ENCODE results near the gene ASTN2.

ASTN2 gene

DNA sequence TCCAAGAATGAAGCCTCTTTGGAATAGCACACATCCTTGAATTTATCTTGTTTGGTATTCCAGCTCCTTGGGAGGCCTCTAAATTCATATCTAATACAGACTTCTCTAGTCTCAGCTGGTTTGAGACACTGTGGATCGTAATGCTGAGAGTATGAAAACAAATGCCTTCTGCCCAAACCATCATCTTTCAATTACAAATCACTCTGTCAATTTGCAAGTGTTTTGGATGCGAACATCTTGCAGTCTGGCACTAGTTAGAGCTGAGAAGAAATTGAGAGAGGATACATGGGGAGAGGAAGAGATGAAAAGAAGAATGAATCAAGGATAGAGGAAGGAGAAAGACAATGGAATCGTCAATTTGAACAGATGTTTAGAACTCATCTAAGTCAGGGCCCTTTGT lies 342.6 kb downstream of the ASTN2 start:
- no peak for TF ChIP-seq GATA2 (IDR thresholded peaks at IDR 0.05; ENCODE audit: low read depth, low read length)

DNA sequence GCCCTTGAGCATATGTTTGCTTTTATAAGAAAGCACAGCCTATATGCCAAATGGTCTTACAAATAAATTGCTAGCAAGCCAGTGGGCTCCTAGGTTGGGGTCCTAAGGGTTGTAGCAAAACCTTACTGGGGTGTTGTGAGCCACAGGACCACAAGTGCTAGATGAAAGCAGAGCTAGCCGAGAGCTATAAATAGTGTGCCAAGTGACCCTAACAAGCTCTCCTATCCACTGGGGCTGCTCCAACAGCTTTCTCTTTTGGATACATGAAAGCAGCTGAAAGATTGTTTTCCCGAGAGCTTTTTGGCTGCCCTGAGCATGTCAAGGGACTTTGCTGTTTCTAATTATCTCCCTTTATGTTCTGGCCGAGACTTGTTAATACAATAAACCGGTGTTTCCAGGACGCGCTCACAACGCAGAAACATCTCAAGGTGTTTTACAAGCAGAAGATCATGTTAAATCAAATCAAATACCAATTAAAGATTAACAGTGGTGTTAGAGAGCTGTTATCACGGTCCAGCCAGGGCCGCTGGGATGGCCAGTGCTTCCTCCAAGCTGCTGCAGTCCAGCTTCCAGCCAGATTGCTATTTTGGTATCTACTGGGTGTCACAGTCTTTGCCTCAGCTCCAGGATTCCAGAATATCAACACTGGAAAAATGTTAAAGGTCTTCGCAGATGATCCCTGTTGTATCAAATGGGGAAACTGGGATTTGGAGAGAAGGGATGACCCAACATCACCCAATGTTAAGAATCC lies 351.0 kb downstream of the ASTN2 start:
- TF ChIP-seq GATA3 (IDR thresholded peaks at IDR 0.05; ENCODE audit: low read depth, low read length) (no peak), GATA2 (IDR thresholded peaks at IDR 0.05; ENCODE audit: low read depth, low read length) (no peak)

- TF ChIP-seq GATA3 (IDR thresholded peaks at IDR 0.05; ENCODE audit: low read depth, low read length) (no peak), GATA2 (IDR thresholded peaks at IDR 0.05; ENCODE audit: low read depth, low read length) (no peak)
These were observed 353.9 kb downstream of the ASTN2 start for GRCh38 chr9:117060963-117061362.

DNA sequence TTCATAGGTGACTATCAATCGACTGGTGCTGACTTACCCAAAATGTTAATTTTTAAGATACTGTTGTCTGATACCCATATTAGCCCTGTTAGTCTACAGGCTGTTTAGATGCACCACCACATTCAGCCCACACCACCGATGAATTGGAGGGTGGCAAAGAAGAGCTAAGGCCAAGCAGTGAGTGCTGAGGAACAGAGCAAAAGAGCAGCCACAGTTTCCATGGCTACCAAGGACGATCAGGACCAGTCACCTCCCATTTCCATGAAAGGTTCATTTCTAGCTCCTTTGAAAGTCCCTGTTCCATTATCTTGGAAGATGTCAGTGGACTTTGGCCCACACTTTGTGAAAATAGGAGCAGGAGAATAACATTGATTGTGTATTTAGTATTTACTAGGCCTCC lies 364.9 kb downstream of the ASTN2 start:
- TF ChIP-seq GATA3 (IDR thresholded peaks at IDR 0.05; ENCODE audit: low read depth, low read length) (no peak), GATA2 (IDR thresholded peaks at IDR 0.05; ENCODE audit: low read depth, low read length) (no peak)

- TF ChIP-seq GATA3 (IDR thresholded peaks at IDR 0.05; ENCODE audit: low read depth, low read length) (no peak), GATA2 (IDR thresholded peaks at IDR 0.05; ENCODE audit: low read depth, low read length) (no peak)
These were observed 368.1 kb downstream of the ASTN2 start for GRCh38 chr9:117046666-117047327.

- TF ChIP-seq GATA2 (IDR thresholded peaks at IDR 0.05; ENCODE audit: low read depth, low read length), result no peak
- TF ChIP-seq GATA3 (IDR thresholded peaks at IDR 0.05; ENCODE audit: low read depth, low read length), result no peak
These were observed 370.6 kb downstream of the ASTN2 start for GRCh38 chr9:117044241-117044640.

- no peak for TF ChIP-seq GATA2 (IDR thresholded peaks at IDR 0.05; ENCODE audit: low read depth, low read length)
- no peak for TF ChIP-seq GATA3 (IDR thresholded peaks at IDR 0.05; ENCODE audit: low read depth, low read length)
These were observed 371.7 kb downstream of the ASTN2 start for GRCh38 chr9:117043159-117043558.

GRCh38 chr9:117035546-117035945 lies 379.3 kb downstream of the ASTN2 start:
- TF ChIP-seq GATA2 (IDR thresholded peaks at IDR 0.05; ENCODE audit: low read depth, low read length) (no peak), GATA3 (IDR thresholded peaks at IDR 0.05; ENCODE audit: low read depth, low read length) (no peak)

GRCh38 chr9:117034866-117035265 lies 380.0 kb downstream of the ASTN2 start:
- no peak for TF ChIP-seq GATA3 (IDR thresholded peaks at IDR 0.05; ENCODE audit: low read depth, low read length)
- no peak for TF ChIP-seq GATA2 (IDR thresholded peaks at IDR 0.05; ENCODE audit: low read depth, low read length)

- TF ChIP-seq GATA2 (IDR thresholded peaks at IDR 0.05; ENCODE audit: low read depth, low read length) (no peak), GATA3 (IDR thresholded peaks at IDR 0.05; ENCODE audit: low read depth, low read length) (no peak)
These were observed 384.5 kb downstream of the ASTN2 start for GRCh38 chr9:117030254-117030768.

- TF ChIP-seq GATA2 (IDR thresholded peaks at IDR 0.05; ENCODE audit: low read depth, low read length), result no peak
- no peak for TF ChIP-seq GATA3 (IDR thresholded peaks at IDR 0.05; ENCODE audit: low read depth, low read length)
These were observed 385.5 kb downstream of the ASTN2 start for GRCh38 chr9:117029341-117029740.

DNA sequence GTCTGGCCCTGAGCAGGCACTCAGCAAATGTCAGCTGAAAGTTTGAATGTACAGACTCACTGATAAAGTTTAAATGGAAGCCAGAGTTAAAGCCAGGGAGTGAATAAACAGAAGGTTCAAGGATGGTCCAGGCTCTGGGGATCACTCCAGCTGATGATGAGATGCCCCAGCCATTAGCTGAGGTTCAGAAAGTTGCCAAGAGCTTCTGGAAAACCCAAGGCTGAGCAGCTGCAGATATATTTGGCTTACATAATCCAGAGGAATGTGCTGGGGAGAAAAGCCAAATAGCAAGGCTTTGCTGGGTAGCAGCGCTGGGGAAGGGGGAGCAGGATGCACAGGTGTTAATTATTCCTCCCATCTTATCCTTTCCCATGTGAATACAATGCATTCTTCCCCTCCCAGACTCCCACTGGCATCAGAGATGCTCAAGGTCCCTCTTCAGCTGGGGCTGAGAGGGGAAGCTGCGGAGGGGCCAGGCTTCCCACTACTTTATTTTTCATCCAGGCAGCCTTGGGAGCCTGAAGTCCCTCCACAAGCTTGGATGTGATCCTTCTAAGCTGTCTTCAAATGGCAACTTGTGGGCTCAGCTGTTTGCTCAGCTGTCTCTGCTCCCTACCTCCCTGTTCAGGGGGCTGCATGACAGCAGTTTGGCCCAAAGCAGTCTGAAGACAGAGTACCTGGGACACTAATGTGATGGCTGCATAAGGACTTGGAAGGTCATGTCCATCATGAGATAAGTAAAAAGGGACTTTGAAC lies 386.6 kb downstream of the ASTN2 start:
- TF ChIP-seq GATA3 (IDR thresholded peaks at IDR 0.05; ENCODE audit: low read depth, low read length) (no peak), GATA2 (IDR thresholded peaks at IDR 0.05; ENCODE audit: low read depth, low read length) (no peak)

- TF ChIP-seq GATA2 (IDR thresholded peaks at IDR 0.05; ENCODE audit: low read depth, low read length) (no peak), GATA3 (IDR thresholded peaks at IDR 0.05; ENCODE audit: low read depth, low read length) (no peak)
These were observed 393.0 kb downstream of the ASTN2 start for GRCh38 chr9:117021906-117022305.

DNA sequence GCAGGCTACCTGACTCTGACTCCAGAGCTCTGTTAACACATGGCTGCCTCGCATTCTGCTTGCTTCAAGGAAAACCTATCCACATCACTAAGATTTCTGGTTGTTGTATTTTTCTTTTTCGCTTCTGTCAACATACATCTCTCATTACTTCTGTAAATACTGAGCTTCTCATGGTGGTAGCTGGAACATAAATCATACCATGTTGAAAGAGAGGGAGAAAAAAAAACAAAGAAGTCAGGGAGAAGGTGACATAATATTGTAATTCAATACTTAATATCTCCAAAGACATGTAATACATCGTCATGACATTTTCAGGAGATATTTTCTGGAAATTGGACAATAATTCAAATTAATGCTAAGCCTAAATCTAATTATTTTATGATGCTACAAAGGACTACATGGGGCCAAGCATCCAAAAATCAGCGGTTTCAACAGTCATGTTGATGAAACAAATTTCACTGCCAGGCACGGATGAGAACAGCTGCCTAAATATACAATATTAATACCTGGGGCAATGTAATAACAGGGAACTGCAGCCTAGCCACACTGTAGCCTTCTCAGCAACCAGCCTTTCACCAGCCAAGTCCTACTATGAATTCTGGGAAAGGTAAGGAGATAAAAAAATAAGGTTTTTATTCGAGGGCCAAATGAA lies 395.8 kb downstream of the ASTN2 start:
- TF ChIP-seq GATA3 (IDR thresholded peaks at IDR 0.05; ENCODE audit: low read depth, low read length) (no peak), GATA2 (IDR thresholded peaks at IDR 0.05; ENCODE audit: low read depth, low read length) (no peak)

Data from SH-SY5Y (cell line).